ENCODE results near the gene PKHD1. TPM values are rescaled to one million over a fixed set of nuclear protein-coding genes. Genes with fewer than 3 reads are reported as not detected.

Gene PKHD1
- total and polyA plus RNA-seq, 2 of the 13 experiments (the other 11 are each of a cell fraction or from before 2014, with no cell fraction given) = 0.01 to 0.13 TPM

DNA sequence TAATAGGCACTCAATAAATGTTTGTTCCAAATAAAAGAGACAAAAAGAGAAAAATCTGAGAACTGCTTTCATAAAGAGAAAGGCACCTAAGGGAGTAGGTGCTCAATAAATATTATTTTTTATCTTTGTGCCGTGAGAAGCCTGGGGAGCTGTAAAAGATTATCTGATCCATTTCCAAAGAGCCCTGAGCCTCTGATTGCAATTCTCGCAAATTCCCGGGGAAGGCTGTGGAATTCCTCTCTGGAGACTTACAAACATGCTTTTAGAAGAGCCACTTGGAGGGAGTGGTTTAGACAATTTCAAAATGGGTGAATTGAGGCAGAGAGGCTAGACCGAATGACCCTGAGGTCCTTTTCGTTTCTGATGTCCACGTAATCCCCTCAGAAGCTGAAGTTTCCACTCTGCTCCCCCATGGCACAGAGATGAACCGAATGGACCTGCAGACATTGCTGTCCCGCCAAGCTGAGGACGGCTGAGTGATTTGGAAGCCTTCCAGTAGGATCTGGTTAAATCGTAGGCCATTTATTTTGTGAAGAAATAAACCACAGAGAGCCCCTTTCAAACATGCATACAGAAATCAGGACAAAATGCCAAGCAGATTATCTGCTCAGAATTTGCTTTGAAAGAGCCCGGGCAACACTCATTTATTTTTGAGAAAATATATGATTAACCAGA is 77.8 kb downstream of the PKHD1 start:
- no peak overlapping the region for H3K4me2 ChIP-seq (ENCODE audit: low read depth, low read length)
- 41% methylated on average over 11 of the region's 11 CpGs for WGBS (ENCODE audit: low lambda C conversion rate)
- H3K4me1 ChIP-seq (ENCODE audit: insufficient read depth, low read length) = no peaks in the 10 kb centered on the region
- H3K79me2 ChIP-seq (ENCODE audit: insufficient read depth, low read length) = no peaks in the 10 kb centered on the region
- TF ChIP-seq, protein P1, sequence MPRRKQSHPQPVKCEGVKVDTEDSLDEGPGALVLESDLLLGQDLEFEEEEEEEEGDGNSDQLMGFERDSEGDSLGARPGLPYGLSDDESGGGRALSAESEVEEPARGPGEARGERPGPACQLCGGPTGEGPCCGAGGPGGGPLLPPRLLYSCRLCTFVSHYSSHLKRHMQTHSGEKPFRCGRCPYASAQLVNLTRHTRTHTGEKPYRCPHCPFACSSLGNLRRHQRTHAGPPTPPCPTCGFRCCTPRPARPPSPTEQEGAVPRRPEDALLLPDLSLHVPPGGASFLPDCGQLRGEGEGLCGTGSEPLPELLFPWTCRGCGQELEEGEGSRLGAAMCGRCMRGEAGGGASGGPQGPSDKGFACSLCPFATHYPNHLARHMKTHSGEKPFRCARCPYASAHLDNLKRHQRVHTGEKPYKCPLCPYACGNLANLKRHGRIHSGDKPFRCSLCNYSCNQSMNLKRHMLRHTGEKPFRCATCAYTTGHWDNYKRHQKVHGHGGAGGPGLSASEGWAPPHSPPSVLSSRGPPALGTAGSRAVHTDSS (CRISPR knock-in tag; conservative IDR thresholded peaks at IDR 0.05) = no peak
- no peak for TF ChIP-seq TEAD2 (CRISPR knock-in tag; IDR thresholded peaks at IDR 0.05)
- no peak for TF ChIP-seq MXI1 (IDR thresholded peaks at IDR 0.05; ENCODE audit: borderline replicate concordance, low read depth, low read length)
- no peak for TF ChIP-seq ZNF816 (CRISPR knock-in tag; IDR thresholded peaks at IDR 0.05; ENCODE audit: borderline replicate concordance)
- no peak for TF ChIP-seq ASH2L (IDR thresholded peaks at IDR 0.05; ENCODE audit: insufficient read length, low read depth, low read length)
- TF ChIP-seq ZNF615 (CRISPR knock-in tag; IDR thresholded peaks at IDR 0.05; ENCODE audit: borderline replicate concordance) = no peak
- TF ChIP-seq ZNF333 (CRISPR knock-in tag; IDR thresholded peaks at IDR 0.05; ENCODE audit: borderline replicate concordance) = no peak
- TF ChIP-seq HMGA1 (CRISPR knock-in tag; conservative IDR thresholded peaks at IDR 0.05) = no peak
- TF ChIP-seq IRF2 (CRISPR knock-in tag; IDR thresholded peaks at IDR 0.05) = no peak
- TF ChIP-seq CBX1 (IDR thresholded peaks at IDR 0.05; ENCODE audit: low read depth) = no peak
- no peak for TF ChIP-seq ZNF703 (CRISPR knock-in tag; IDR thresholded peaks at IDR 0.05; ENCODE audit: borderline replicate concordance)
- no peak for TF ChIP-seq ZEB1 (IDR thresholded peaks at IDR 0.05; ENCODE audit: insufficient replicate concordance, low read depth)
- no peak for TF ChIP-seq ZSCAN9 (CRISPR knock-in tag; IDR thresholded peaks at IDR 0.05; ENCODE audit: borderline replicate concordance)
- ChIA-PET CTCF (ENCODE audit: low intra/inter-chr PET ratio, low total read pairs) (no interaction called here), POLR2A (no interaction called here)
- no peaks in the 10 kb centered on the region for H3K9me3 ChIP-seq (ENCODE audit: low read length)
- BruUV-seq (replicated peaks) = no TSS peak
- no peak overlapping the region for H3K27ac ChIP-seq (ENCODE audit: extremely low read length, insufficient read depth, low read length)
- H3K4me3 ChIP-seq (replicated peaks in 1 of 3; ENCODE audit: insufficient read depth in 1 of 3, low read depth in 2 of 3, low read length in 3 of 3) = no peak overlapping the region
- no peak for FAIRE-seq
- no peak overlapping the region for H3K9ac ChIP-seq (ENCODE audit: insufficient read depth, low read depth, low read length)
- intact Hi-C loops (cut with micrococcal nuclease; ENCODE audit: unreplicated experiment) (no loop called here), in situ Hi-C loops (cut with HindIII; ENCODE audit: extremely low pct_ligation_motif_present, low pct_unique_long_range_greater_than_20kb) (no loop called here)
- DNase-seq (ENCODE audit: low spot score) = no peak
- H3K27me3 ChIP-seq (ENCODE audit: control insufficient read depth in 1 of 2, insufficient read depth in 2 of 2, low read length in 2 of 2) = no peaks in the 10 kb centered on the region
- no peak overlapping the region for H2AFZ ChIP-seq (ENCODE audit: low read length)
- no peaks in the 10 kb centered on the region for H3K36me3 ChIP-seq (replicated peaks in 1 of 2; ENCODE audit: control insufficient read depth in 1 of 2, insufficient read depth in 2 of 2, low read length in 2 of 2)
- ATAC-seq = no peak
- H4K20me1 ChIP-seq (ENCODE audit: insufficient read depth, low read length) = no peaks in the 10 kb centered on the region

Measured in HepG2 (cell line).